ENCODE data around the gene TRAFD1. TPM values are rescaled to one million over a fixed set of nuclear protein-coding genes. Genes with fewer than 3 reads are reported as not detected.

Gene TRAFD1
- total and polyA plus RNA-seq, 2 of the 13 experiments (the other 11 are each of a cell fraction or from before 2014, with no cell fraction given), result 9.5 to 20.9 TPM

- TF ChIP-seq ZNF687 (CRISPR knock-in tag; IDR thresholded peaks at IDR 0.05), result peak; percentile 71
- TF ChIP-seq, protein P1, sequence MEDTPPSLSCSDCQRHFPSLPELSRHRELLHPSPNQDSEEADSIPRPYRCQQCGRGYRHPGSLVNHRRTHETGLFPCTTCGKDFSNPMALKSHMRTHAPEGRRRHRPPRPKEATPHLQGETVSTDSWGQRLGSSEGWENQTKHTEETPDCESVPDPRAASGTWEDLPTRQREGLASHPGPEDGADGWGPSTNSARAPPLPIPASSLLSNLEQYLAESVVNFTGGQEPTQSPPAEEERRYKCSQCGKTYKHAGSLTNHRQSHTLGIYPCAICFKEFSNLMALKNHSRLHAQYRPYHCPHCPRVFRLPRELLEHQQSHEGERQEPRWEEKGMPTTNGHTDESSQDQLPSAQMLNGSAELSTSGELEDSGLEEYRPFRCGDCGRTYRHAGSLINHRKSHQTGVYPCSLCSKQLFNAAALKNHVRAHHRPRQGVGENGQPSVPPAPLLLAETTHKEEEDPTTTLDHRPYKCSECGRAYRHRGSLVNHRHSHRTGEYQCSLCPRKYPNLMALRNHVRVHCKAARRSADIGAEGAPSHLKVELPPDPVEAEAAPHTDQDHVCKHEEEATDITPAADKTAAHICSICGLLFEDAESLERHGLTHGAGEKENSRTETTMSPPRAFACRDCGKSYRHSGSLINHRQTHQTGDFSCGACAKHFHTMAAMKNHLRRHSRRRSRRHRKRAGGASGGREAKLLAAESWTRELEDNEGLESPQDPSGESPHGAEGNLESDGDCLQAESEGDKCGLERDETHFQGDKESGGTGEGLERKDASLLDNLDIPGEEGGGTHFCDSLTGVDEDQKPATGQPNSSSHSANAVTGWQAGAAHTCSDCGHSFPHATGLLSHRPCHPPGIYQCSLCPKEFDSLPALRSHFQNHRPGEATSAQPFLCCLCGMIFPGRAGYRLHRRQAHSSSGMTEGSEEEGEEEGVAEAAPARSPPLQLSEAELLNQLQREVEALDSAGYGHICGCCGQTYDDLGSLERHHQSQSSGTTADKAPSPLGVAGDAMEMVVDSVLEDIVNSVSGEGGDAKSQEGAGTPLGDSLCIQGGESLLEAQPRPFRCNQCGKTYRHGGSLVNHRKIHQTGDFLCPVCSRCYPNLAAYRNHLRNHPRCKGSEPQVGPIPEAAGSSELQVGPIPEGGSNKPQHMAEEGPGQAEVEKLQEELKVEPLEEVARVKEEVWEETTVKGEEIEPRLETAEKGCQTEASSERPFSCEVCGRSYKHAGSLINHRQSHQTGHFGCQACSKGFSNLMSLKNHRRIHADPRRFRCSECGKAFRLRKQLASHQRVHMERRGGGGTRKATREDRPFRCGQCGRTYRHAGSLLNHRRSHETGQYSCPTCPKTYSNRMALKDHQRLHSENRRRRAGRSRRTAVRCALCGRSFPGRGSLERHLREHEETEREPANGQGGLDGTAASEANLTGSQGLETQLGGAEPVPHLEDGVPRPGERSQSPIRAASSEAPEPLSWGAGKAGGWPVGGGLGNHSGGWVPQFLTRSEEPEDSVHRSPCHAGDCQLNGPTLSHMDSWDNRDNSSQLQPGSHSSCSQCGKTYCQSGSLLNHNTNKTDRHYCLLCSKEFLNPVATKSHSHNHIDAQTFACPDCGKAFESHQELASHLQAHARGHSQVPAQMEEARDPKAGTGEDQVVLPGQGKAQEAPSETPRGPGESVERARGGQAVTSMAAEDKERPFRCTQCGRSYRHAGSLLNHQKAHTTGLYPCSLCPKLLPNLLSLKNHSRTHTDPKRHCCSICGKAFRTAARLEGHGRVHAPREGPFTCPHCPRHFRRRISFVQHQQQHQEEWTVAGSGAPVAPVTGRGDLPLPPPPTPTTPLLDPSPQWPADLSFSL (CRISPR knock-in tag; IDR thresholded peaks at IDR 0.05), result peak; percentile 66; the same call in 1 of the 2 replicates
- no peak for TF ChIP-seq ZNF570 (CRISPR knock-in tag; IDR thresholded peaks at IDR 0.05; ENCODE audit: borderline replicate concordance)
- no peak for TF ChIP-seq SYNCRIP (IDR thresholded peaks at IDR 0.05; ENCODE audit: insufficient read depth, low read depth, low read length)
- TF ChIP-seq ZFYVE20 (CRISPR knock-in tag; IDR thresholded peaks at IDR 0.05; ENCODE audit: borderline replicate concordance, low read depth), result no peak
- no peak for TF ChIP-seq ZZZ3 (CRISPR knock-in tag; IDR thresholded peaks at IDR 0.05; ENCODE audit: borderline replicate concordance)
- no peak for TF ChIP-seq MED1 (CRISPR knock-in tag; IDR thresholded peaks at IDR 0.05)
- TF ChIP-seq DNMT3B (CRISPR knock-in tag; conservative IDR thresholded peaks at IDR 0.05), result no peak
- TF ChIP-seq MTA3 (CRISPR knock-in tag; IDR thresholded peaks at IDR 0.05), result no peak
- peak; percentile 96 for TF ChIP-seq POLR2G (IDR thresholded peaks at IDR 0.05; ENCODE audit: low read depth, low read length)
- no peak for TF ChIP-seq ZNF704 (CRISPR knock-in tag; IDR thresholded peaks at IDR 0.05; ENCODE audit: borderline replicate concordance)
- no peak for TF ChIP-seq ZNF879 (CRISPR knock-in tag; IDR thresholded peaks at IDR 0.05)
- TF ChIP-seq, protein P2, sequence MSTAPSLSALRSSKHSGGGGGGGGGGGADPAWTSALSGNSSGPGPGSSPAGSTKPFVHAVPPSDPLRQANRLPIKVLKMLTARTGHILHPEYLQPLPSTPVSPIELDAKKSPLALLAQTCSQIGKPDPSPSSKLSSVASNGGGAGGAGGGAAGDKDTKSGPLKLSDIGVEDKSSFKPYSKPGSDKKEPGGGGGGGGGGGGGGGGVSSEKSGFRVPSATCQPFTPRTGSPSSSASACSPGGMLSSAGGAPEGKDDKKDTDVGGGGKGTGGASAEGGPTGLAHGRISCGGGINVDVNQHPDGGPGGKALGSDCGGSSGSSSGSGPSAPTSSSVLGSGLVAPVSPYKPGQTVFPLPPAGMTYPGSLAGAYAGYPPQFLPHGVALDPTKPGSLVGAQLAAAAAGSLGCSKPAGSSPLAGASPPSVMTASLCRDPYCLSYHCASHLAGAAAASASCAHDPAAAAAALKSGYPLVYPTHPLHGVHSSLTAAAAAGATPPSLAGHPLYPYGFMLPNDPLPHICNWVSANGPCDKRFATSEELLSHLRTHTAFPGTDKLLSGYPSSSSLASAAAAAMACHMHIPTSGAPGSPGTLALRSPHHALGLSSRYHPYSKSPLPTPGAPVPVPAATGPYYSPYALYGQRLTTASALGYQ (CRISPR knock-in tag; IDR thresholded peaks at IDR 0.05), result no peak
- no peak for TF ChIP-seq ZNF10 (CRISPR knock-in tag; IDR thresholded peaks at IDR 0.05; ENCODE audit: borderline replicate concordance, low read depth)
Observed at GRCh38 chr12:112116232-112117060, 8.9 kb upstream of the TRAFD1 start (continued).
